AG10803 (cell line): ENCODE measurements around the gene FILIP1.

Experiments used
- DNase-seq: peaks from one replicate; pipeline ENCODE4 v3.0.0; 2010; ENCODE audit warnings: low read depth
- H3K4me3 ChIP-seq: 2 replicates; pipeline ENCODE4 v1.5.1; 2011; ENCODE audit warnings: mild to moderate bottlenecking, low read length, control low read depth
- TF ChIP-seq, protein P1 (sequence below): conservative IDR thresholded peaks from 2 replicates; pipeline ENCODE4 v1.5.1; 2011; ENCODE audit warnings: mild to moderate bottlenecking, low read length, control low read depth, inconsistent platforms

The FILIP1 gene

DNA sequence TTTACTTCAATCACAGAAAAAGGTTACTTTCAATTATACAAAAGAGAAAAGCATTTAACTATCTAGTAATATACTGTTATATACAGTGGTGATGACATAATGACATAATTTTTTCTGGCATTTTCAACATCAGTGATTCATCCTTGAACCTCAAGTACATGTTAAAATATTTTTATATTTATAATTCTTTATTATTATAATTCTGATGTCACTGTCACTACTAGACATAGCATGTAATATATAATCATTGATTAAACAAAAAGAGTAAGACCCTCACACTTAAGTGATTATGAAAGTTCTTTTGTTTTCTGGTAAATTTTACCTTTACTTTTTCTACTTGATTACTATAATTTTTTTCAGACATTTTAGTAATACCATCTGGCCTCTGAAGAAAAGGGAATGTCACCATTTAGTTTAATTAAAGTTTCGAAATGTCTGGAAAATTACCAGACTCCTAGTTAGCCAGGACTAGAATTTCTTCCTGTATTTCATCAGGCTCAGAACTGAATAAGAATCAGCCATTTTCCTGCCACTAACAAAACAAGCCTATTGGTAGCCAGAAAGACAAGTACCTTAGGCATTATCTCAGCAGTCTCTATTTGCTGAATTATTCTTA is 71.5 kb downstream of the FILIP1 start:
- no peak overlapping the region for H3K4me3 ChIP-seq
- DNase-seq = peak; percentile 73
- TF ChIP-seq, protein P1, sequence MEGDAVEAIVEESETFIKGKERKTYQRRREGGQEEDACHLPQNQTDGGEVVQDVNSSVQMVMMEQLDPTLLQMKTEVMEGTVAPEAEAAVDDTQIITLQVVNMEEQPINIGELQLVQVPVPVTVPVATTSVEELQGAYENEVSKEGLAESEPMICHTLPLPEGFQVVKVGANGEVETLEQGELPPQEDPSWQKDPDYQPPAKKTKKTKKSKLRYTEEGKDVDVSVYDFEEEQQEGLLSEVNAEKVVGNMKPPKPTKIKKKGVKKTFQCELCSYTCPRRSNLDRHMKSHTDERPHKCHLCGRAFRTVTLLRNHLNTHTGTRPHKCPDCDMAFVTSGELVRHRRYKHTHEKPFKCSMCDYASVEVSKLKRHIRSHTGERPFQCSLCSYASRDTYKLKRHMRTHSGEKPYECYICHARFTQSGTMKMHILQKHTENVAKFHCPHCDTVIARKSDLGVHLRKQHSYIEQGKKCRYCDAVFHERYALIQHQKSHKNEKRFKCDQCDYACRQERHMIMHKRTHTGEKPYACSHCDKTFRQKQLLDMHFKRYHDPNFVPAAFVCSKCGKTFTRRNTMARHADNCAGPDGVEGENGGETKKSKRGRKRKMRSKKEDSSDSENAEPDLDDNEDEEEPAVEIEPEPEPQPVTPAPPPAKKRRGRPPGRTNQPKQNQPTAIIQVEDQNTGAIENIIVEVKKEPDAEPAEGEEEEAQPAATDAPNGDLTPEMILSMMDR = no peak

DNA sequence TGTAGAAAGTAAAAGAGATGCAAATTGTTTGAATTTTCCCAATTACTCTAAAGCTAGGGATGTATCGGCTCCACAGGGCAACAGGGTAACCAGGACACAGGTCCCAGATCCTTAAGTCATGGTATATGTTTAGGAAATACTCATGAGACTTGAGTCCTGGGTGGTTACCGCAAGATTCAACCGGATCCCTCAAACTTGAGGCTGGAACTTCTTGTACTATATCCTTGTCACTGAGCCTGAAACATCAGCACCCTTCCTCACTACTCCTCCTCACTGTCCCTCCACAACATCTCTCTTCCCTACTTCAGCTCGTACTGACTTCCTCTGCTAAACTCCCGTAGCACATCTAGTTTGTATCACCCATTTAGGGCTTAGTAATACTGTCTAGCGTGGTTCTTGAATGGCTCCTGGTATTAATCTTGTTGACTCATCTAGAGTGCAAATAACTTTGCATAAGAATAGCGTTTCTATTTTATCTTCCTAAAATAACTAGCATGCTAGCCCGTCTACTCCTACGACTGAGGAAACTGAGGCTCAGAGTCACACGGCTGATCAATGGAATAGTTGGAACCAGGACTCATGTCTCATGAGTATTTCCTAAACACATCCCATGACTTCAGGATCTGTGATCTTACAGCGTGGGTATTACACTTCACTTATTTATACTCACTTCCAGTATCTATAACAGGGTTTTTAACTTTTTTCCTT is 72.1 kb downstream of the FILIP1 start:
- no peak for DNase-seq

DNA sequence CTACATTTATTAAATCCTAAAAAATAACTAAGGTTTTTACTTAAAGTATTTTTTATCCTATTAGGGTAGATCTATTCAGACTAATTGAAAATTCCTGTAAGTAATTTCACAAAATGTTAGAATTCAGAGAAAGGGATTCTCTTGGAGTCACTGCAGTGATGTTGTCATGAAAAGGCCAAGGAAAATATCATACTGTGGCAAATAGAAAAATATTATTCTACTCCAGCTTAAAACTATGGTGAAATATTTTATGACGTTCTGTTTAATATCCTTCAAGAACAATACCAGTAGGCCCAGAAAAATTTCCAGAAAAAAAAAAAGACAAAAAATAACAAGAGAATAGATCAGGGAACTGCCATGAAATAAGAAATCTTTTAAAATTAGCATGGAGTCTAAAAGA is 73.6 kb downstream of the FILIP1 start:
- DNase-seq = no peak
- no peak overlapping the region for H3K4me3 ChIP-seq
- TF ChIP-seq, protein P1 = no peak

More for the DNA sequence above, 72.1 kb downstream of the FILIP1 start:
- H3K4me3 ChIP-seq = no peak overlapping the region
- TF ChIP-seq, protein P1 = no peak

DNA sequence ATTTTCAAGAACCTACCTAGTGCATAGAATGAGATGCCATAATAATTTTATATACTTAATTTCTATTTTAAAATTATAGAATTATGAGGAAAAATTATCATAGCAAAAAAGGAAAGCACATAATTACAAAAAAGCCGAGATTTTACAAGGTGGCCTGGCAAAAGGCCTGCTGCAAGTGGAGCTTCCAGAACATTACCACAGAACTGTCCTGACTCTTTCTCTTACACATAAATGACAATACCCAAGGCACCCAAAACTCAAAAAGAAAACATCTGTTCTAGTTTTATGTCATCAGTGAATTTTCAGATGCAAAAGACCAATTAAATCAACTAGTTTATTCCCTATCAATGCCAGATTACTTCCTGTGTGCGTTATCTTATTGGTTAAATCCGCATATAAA is 74.2 kb downstream of the FILIP1 start:
- no peak for DNase-seq
- TF ChIP-seq, protein P1 = no peak
- no peak overlapping the region for H3K4me3 ChIP-seq

DNA sequence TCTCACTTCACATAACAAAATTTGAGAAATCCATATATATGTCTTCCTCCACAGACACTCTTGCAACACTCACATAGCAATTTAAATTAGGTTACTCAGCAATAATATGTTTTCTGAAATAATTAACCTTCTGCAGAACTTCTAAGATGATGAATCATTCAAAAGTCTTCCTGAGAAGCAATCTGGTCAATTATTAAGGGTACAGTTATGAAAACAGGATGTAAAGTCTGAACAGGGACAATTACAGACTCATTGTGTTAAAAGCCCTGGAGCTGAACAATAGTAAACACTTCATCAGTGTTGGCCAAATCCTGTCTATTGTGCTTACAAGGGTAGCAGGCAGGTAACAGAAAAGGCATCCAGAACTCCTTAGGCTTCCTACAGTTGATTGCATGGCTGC is 75.4 kb downstream of the FILIP1 start:
- DNase-seq = peak; percentile 69
- H3K4me3 ChIP-seq = no peak overlapping the region
- TF ChIP-seq, protein P1 = no peak

DNA sequence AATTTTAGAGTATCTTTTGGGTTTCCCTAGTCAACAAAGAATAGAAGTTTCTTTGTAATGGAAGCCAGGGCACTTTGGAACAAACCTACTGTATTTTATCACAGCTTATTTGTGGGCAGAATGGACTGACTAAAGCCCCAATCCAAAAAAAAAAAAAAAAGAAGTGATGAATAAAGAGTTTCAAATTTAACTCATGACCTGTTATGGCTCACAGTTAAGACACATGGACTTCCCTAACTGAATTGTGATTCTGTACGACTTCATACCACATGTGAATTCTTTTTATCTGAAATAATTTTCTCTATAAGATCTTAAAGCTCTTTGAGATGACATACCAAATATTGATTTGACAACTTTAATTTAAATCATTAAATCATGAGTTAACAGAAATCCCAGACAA is 77.2 kb downstream of the FILIP1 start:
- TF ChIP-seq, protein P1 = no peak
- H3K4me3 ChIP-seq = no peak overlapping the region
- DNase-seq = no peak

DNA sequence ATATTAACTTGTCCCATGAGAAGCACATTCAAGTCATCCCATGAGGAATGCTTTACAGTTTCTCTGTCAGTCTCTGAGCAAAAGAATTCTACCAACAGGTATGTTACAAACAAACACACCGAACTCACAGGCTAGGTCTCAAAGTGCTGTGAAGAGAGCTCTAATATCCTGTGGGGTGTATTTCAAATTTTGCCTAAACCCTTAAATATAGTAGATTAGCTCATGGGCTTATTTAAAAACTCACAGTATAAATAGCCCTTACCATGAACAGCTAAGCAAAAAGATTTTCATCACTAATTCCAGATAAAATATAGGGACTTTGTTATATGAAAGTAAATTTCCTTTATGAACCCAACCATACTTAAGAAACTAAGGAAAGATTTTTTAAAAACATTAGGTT is 77.8 kb downstream of the FILIP1 start:
- TF ChIP-seq, protein P1 = no peak

More for the DNA sequence above, 77.8 kb downstream of the FILIP1 start:
- no peak overlapping the region for H3K4me3 ChIP-seq
- no peak for DNase-seq
